Mesendoderm (in vitro differentiated cells): Measurements from ENCODE around the gene GBP2.

Experiments used
- DNase-seq: peaks from one replicate; pipeline ENCODE4 v3.0.0; 2013
- H2AK5ac ChIP-seq: 2 replicates; pipeline ENCODE4 v1.6.1; 2013; ENCODE audit warnings: low read length, inconsistent platforms
- H2BK120ac ChIP-seq: 2 replicates; pipeline ENCODE4 v1.6.1; 2013; ENCODE audit warnings: low read depth, mild to moderate bottlenecking, low read length, moderate library complexity, mixed read lengths
- H2BK15ac ChIP-seq: replicated peaks from 2 replicates; pipeline ENCODE4 v1.6.1; 2013; ENCODE audit warnings: low read depth, mild to moderate bottlenecking, moderate library complexity
- H2BK5ac ChIP-seq: 2 replicates; pipeline ENCODE4 v1.6.1; 2013; ENCODE audit warnings: low read length, inconsistent platforms
- H3K18ac ChIP-seq: 2 replicates; pipeline ENCODE4 v1.6.1; 2013; ENCODE audit warnings: mild to moderate bottlenecking, low read length, mixed read lengths
- H3K23ac ChIP-seq: one replicate; pipeline ENCODE4 v1.6.1; 2013; ENCODE audit warnings: low read length
- H3K27ac ChIP-seq: 2 replicates; pipeline ENCODE4 v1.5.1; 2013; ENCODE audit warnings: low read depth, mild to moderate bottlenecking, inconsistent platforms, low read length, moderate library complexity
- H3K27me3 ChIP-seq: 2 replicates; pipeline ENCODE4 v1.6.1; 2013; ENCODE audit warnings: low read length, control low read depth, mild to moderate bottlenecking, inconsistent platforms; ENCODE audit not compliant: insufficient read depth, poor library complexity
- H3K36me3 ChIP-seq: 2 replicates; pipeline ENCODE4 v1.6.1; 2013; ENCODE audit warnings: low read length, inconsistent platforms; ENCODE audit not compliant: control insufficient read depth, insufficient read depth
- H3K4ac ChIP-seq: one replicate; pipeline ENCODE4 v1.6.1; 2013; ENCODE audit warnings: low read depth, mild to moderate bottlenecking, low read length, moderate library complexity
- H3K4me1 ChIP-seq: 2 replicates; pipeline ENCODE4 v1.6.1; 2013; ENCODE audit warnings: low read depth, low read length, inconsistent platforms; ENCODE audit not compliant: control insufficient read depth
- H3K4me2 ChIP-seq: 2 replicates; pipeline ENCODE4 v1.6.1; 2013; ENCODE audit warnings: low read length
- H3K4me3 ChIP-seq: 2 replicates; pipeline ENCODE4 v1.5.1; 2013; ENCODE audit warnings: mild to moderate bottlenecking, low read length
- H3K56ac ChIP-seq: one replicate; pipeline ENCODE4 v1.6.1; 2013; ENCODE audit warnings: low read length
- H3K79me1 ChIP-seq: 2 replicates; pipeline ENCODE4 v1.6.1; 2013; ENCODE audit warnings: low read length, inconsistent platforms
- H3K79me2 ChIP-seq: 2 replicates; pipeline ENCODE4 v1.6.1; 2013; ENCODE audit warnings: mild to moderate bottlenecking, low read length; ENCODE audit not compliant: control insufficient read depth, insufficient read depth
- H3K9ac ChIP-seq: 2 replicates; pipeline ENCODE4 v1.6.1; 2013; ENCODE audit warnings: low read length, inconsistent platforms
- H4K5ac ChIP-seq: one replicate; pipeline ENCODE4 v1.6.1; 2013; ENCODE audit warnings: low read length
- H4K8ac ChIP-seq: one replicate; pipeline ENCODE4 v1.6.1; 2013; ENCODE audit warnings: low read depth, mild to moderate bottlenecking, control low read depth, low read length, moderate library complexity
- whole genome bisulfite sequencing: extraction: QIAGEN DNeasy Blood & Tissue Kit; methylation state at CpG from one replicate; pipeline ENCODE4 v1.1.7; 2013; ENCODE audit warnings: low lambda C conversion rate, missing lambda C conversion rate; ENCODE audit not compliant: insufficient coverage; ENCODE audit errors: extremely low coverage; 5-methylcytosine and 5-hydroxymethylcytosine counted together

Gene GBP2

GRCh38 chr1:89149229-89149628 lies 23.3 kb upstream of the GBP2 start:
- no peak overlapping the region for H3K23ac ChIP-seq
- H3K4me2 ChIP-seq, result no peak overlapping the region
- no peak overlapping the region for H4K5ac ChIP-seq
- no peak overlapping the region for H3K27ac ChIP-seq
- no peak overlapping the region for H4K8ac ChIP-seq
- no peak overlapping the region for H3K4me3 ChIP-seq
- no peak overlapping the region for H2BK15ac ChIP-seq
- no peak overlapping the region for H3K56ac ChIP-seq
- H2AK5ac ChIP-seq, result no peak overlapping the region
- no peaks in the 10 kb centered on the region for H3K36me3 ChIP-seq
- peak; percentile 57 for DNase-seq
- no peak overlapping the region for H2BK120ac ChIP-seq
- H3K9ac ChIP-seq, result no peak overlapping the region
- no peaks in the 10 kb centered on the region for H3K4me1 ChIP-seq
- no peak overlapping the region for H3K18ac ChIP-seq
- no CpG with 5 or more reads among the region's 3 CpGs for WGBS
- H3K27me3 ChIP-seq, result no peaks in the 10 kb centered on the region
- no peak overlapping the region for H3K4ac ChIP-seq
- H3K79me2 ChIP-seq, result no peaks in the 10 kb centered on the region
- H3K79me1 ChIP-seq, result no peaks in the 10 kb centered on the region
- H2BK5ac ChIP-seq, result no peak overlapping the region

- no peak overlapping the region for H4K5ac ChIP-seq
- H3K23ac ChIP-seq, result no peak overlapping the region
- H2BK15ac ChIP-seq, result no peak overlapping the region
- no CpG with 5 or more reads among the region's 3 CpGs for WGBS
- H2BK5ac ChIP-seq, result no peak overlapping the region
- no peak overlapping the region for H2BK120ac ChIP-seq
- no peaks in the 10 kb centered on the region for H3K4me1 ChIP-seq
- no peaks in the 10 kb centered on the region for H3K79me1 ChIP-seq
- no peak overlapping the region for H3K27ac ChIP-seq
- H3K4ac ChIP-seq, result no peak overlapping the region
- H3K79me2 ChIP-seq, result no peaks in the 10 kb centered on the region
- H3K4me2 ChIP-seq, result no peak overlapping the region
- H3K18ac ChIP-seq, result no peak overlapping the region
- no peak overlapping the region for H3K56ac ChIP-seq
- H2AK5ac ChIP-seq, result no peak overlapping the region
- H3K9ac ChIP-seq, result no peak overlapping the region
- no peaks in the 10 kb centered on the region for H3K27me3 ChIP-seq
- H3K4me3 ChIP-seq, result no peak overlapping the region
- no peak for DNase-seq
- H4K8ac ChIP-seq, result no peak overlapping the region
- H3K36me3 ChIP-seq, result no peaks in the 10 kb centered on the region
These were observed 22.1 kb upstream of the GBP2 start for GRCh38 chr1:89147678-89148658.

GRCh38 chr1:89146721-89147120 lies 20.8 kb upstream of the GBP2 start:
- Histone ChIP-seq H3K4ac (no peak overlapping the region), H4K5ac (no peak overlapping the region)

GRCh38 chr1:89143484-89143883 lies 17.6 kb upstream of the GBP2 start:
- Histone ChIP-seq H3K4ac (no peak overlapping the region), H2AK5ac (no peak overlapping the region), H3K23ac (no peak overlapping the region), H3K79me2 (no peaks in the 10 kb centered on the region), H3K4me3 (no peak overlapping the region), H3K9ac (no peak overlapping the region), H4K5ac (no peak overlapping the region), H2BK15ac (no peak overlapping the region), H3K56ac (no peak overlapping the region), H3K4me2 (no peak overlapping the region), H3K4me1 (no peaks in the 10 kb centered on the region), H2BK120ac (no peak overlapping the region), H3K79me1 (no peaks in the 10 kb centered on the region), H4K8ac (no peak overlapping the region), H3K36me3 (no peaks in the 10 kb centered on the region), H3K27me3 (no peaks in the 10 kb centered on the region), H2BK5ac (no peak overlapping the region), H3K27ac (no peak overlapping the region), H3K18ac (no peak overlapping the region)
- WGBS, result no CpG with 5 or more reads among the region's 2 CpGs
- DNase-seq, result peak; percentile 64

More at GRCh38 chr1:89146721-89147120, 20.8 kb upstream of the GBP2 start:
- H2BK120ac ChIP-seq, result no peak overlapping the region
- H3K79me1 ChIP-seq, result no peaks in the 10 kb centered on the region
- H3K4me2 ChIP-seq, result no peak overlapping the region
- H3K18ac ChIP-seq, result no peak overlapping the region
- H3K79me2 ChIP-seq, result no peaks in the 10 kb centered on the region
- no peak overlapping the region for H3K23ac ChIP-seq
- no peak overlapping the region for H3K27ac ChIP-seq
- H3K27me3 ChIP-seq, result no peaks in the 10 kb centered on the region
- no peak overlapping the region for H3K9ac ChIP-seq
- no peak overlapping the region for H2BK15ac ChIP-seq
- no peak overlapping the region for H3K4me3 ChIP-seq
- no peak overlapping the region for H3K56ac ChIP-seq
- H4K8ac ChIP-seq, result no peak overlapping the region
- no CpG with 5 or more reads among the region's 3 CpGs for WGBS
- H3K36me3 ChIP-seq, result no peaks in the 10 kb centered on the region
- H2BK5ac ChIP-seq, result no peak overlapping the region
- no peak for DNase-seq
- no peaks in the 10 kb centered on the region for H3K4me1 ChIP-seq
- H2AK5ac ChIP-seq, result no peak overlapping the region

GRCh38 chr1:89142160-89142559 lies 16.2 kb upstream of the GBP2 start:
- Histone ChIP-seq H2BK120ac (no peak overlapping the region), H3K56ac (no peak overlapping the region), H3K4me3 (no peak overlapping the region), H3K79me1 (no peaks in the 10 kb centered on the region), H4K8ac (no peak overlapping the region), H3K4ac (peak overlapping the region; percentile 31), H2BK15ac (no peak overlapping the region), H3K18ac (no peak overlapping the region), H2BK5ac (no peak overlapping the region), H3K9ac (no peak overlapping the region), H3K27ac (no peak overlapping the region), H2AK5ac (no peak overlapping the region), H4K5ac (no peak overlapping the region), H3K4me1 (no peaks in the 10 kb centered on the region), H3K23ac (no peak overlapping the region), H3K4me2 (no peak overlapping the region), H3K36me3 (no peaks in the 10 kb centered on the region), H3K27me3 (no peaks in the 10 kb centered on the region), H3K79me2 (no peaks in the 10 kb centered on the region)
- DNase-seq, result no peak
- no CpG with 5 or more reads among the region's 4 CpGs for WGBS
